Activated B cell treated with CpG ODN at 0.5 μM for 24 hours (primary cell): ENCODE results near the gene CTRB1. TPM values are rescaled to one million over a fixed set of nuclear protein-coding genes. Genes with fewer than 3 reads are reported as not detected.
"Not testable (repeated sequence)": the region's sequence is repeated elsewhere in the genome, so short reads cannot be mapped to it uniquely, and the experiment has no call there.

Source experiments
- ATAC-seq: fragments of 200-7000 bp; cut with Tn5 transposase; one replicate; pipeline ENCODE4 v1.10.0; 2021; ENCODE audit warnings: low read depth, mild to moderate bottlenecking, moderate library complexity
- CTCF ChIA-PET: fragments of 350-600 bp; sonication (Branson Sonifier 250); formaldehyde crosslinking; loops from one replicate; lab custom pipeline; 2021; ENCODE audit warnings: antibody characterized with exemption; lab: Charles Lee
- POLR2A ChIA-PET: fragments of 350-600 bp; sonication (Branson Sonifier 250); formaldehyde crosslinking; loops from one replicate; lab custom pipeline; 2021; ENCODE audit warnings: antibody characterized with exemption; lab: Charles Lee
- DNase-seq: peaks from one replicate; pipeline ENCODE4 v3.0.0; 2022
- H3K27ac Mint-ChIP-seq: one replicate; pipeline ENCODE4 v1.8.0; 2020; ENCODE audit warnings: mixed read lengths
- H3K27me3 Mint-ChIP-seq: one replicate; pipeline ENCODE4 v1.8.0; 2021; ENCODE audit warnings: mixed read lengths
- H3K36me3 Mint-ChIP-seq: one replicate; pipeline ENCODE4 v1.8.0; 2021; ENCODE audit warnings: low read depth, mixed read lengths
- H3K4me1 Mint-ChIP-seq: one replicate; pipeline ENCODE4 v1.8.0; 2021; ENCODE audit warnings: mixed read lengths
- H3K4me3 Mint-ChIP-seq: one replicate; pipeline ENCODE4 v1.8.0; 2020; ENCODE audit warnings: mild to moderate bottlenecking, mixed read lengths
- H3K9me3 Mint-ChIP-seq: one replicate; pipeline ENCODE4 v1.8.0; 2020; ENCODE audit warnings: mixed read lengths
- intact Hi-C: fragments of 100-400 bp; cut with micrococcal nuclease; formaldehyde crosslinking; loops from one replicate; pipeline ENCODE4 v1.15.1; 2024
- total RNA-seq: library from RNA; stranded (reverse); gene quantifications from 2 replicates; pipeline ENCODE4 v1.2.3, GENCODE V29; 2022
- TF ChIP-seq, protein P1 (sequence below): fragments of 200-600 bp; IDR thresholded peaks from one replicate; pipeline ENCODE4 v1.8.0; 2022; ENCODE audit warnings: antibody characterized with exemption, mild to moderate bottlenecking

Gene CTRB1
- total RNA-seq, 1 donor from 2014 or later, result not detected

DNA sequence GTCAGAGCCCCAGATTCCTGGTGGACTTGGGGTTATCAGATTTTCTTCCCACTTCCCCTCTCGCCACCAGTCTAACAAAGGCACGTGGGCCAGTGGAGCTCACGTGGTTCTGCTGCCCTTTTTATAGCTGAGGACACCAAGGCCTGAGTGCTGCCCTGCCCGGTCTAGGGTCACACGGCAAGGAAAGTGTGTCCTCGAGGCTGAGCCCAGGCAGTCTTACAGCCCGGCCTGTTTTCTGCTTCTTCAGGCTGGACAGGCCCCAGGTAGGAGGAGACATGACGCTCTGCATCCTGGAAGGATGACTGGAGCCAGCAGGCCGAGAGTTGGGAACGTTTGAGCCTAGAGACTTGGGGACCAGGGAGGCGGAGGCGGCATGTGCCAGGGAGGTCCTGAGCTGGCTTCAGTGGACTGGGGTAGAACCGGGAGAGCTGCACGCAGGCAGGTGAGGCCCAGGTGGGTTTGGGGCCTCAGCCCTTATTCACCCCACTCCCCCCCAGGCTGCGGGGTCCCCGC, 3.5 kb downstream of the CTRB1 start:
- Mint-ChIP-seq H3K4me1 (peaks cover 11% of the 10 kb centered on the region), H3K27ac (no peak overlapping the region), H3K9me3 (no peaks in the 10 kb centered on the region), H3K36me3 (no peaks in the 10 kb centered on the region), H3K27me3 (peaks cover 17% of the 10 kb centered on the region), H3K4me3 (no peak overlapping the region)
- no peak for DNase-seq
- TF ChIP-seq, protein P1, sequence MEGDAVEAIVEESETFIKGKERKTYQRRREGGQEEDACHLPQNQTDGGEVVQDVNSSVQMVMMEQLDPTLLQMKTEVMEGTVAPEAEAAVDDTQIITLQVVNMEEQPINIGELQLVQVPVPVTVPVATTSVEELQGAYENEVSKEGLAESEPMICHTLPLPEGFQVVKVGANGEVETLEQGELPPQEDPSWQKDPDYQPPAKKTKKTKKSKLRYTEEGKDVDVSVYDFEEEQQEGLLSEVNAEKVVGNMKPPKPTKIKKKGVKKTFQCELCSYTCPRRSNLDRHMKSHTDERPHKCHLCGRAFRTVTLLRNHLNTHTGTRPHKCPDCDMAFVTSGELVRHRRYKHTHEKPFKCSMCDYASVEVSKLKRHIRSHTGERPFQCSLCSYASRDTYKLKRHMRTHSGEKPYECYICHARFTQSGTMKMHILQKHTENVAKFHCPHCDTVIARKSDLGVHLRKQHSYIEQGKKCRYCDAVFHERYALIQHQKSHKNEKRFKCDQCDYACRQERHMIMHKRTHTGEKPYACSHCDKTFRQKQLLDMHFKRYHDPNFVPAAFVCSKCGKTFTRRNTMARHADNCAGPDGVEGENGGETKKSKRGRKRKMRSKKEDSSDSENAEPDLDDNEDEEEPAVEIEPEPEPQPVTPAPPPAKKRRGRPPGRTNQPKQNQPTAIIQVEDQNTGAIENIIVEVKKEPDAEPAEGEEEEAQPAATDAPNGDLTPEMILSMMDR, result no peak
- no peak for ATAC-seq
- ChIA-PET POLR2A (interaction anchor here (0.7 kb wide), 1 partner anchor 124 kb away, joined by 3 read pairs; no protein-coding TSS in a partner anchor), CTCF (interaction anchor here (3.3 kb wide), 1 partner anchor 23 kb away, joined by 16 read pairs; no protein-coding TSS in a partner anchor)
- intact Hi-C loops, result no loop called here

DNA sequence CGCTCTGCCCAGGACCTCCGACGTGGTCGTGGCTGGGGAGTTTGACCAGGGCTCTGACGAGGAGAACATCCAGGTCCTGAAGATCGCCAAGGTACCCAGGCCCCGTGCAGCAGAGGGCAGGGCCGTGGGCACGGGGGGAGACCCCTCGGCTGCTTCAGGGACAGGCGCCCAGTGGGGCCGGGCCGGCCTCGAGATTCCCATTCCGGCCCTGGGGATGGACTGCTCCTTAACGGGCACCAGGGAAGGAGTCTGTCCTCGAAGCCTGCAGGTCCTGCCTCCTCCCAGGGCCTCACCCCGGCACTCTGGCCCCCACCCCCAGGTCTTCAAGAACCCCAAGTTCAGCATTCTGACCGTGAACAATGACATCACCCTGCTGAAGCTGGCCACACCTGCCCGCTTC, 4.3 kb downstream of the CTRB1 start:
- CTCF ChIA-PET, H3K4me3 Mint-ChIP-seq, intact Hi-C loops, H3K9me3 Mint-ChIP-seq, H3K27ac Mint-ChIP-seq, POLR2A ChIA-PET, H3K36me3 Mint-ChIP-seq, ATAC-seq, DNase-seq, H3K4me1 Mint-ChIP-seq: not testable (repeated sequence)
- peaks cover 25% of the 10 kb centered on the region for H3K27me3 Mint-ChIP-seq

DNA sequence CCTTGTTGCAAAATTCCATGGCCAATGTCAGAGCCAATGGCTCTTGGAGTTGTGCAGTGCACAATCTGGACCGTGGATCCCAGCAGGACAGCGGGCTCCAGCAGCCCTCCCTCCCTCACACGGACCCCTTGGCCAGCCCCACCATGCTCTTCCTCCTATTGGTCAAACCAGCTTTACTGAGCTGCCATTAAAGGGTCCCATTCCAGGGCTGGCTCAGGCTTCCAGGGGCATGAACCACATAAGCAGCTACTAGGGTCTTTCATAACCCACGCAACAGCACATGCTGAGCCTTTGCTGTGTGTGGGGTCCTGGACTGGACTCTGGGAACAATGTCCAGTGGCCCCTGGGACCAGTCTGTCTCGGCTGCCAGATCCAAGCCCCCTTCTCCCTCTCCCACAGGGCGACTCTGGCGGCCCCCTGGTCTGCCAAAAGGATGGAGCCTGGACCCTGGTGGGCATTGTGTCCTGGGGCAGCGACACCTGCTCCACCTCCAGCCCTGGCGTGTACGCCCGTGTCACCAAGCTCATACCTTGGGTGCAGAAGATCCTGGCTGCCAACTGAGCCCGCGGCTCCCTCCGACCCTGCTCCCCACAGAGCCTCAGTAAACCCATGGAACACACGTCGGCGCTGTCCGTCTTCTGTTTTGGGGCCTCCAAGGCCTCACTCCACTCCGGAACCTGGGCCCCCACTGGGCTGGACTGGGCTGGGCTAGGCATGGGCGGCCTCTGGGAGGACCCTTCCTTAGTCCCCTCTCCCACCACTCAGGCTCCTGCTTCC, 5.7 kb downstream of the CTRB1 start:
- TF ChIP-seq, protein P1, result no peak
- CTCF ChIA-PET, result interaction anchor here (1.2 kb wide), 1 partner anchor 15 kb away, joined by 3 read pairs; no protein-coding TSS in a partner anchor
- ATAC-seq, result no peak
- H3K4me3 Mint-ChIP-seq, result no peak overlapping the region
- no peak for DNase-seq
- no peak overlapping the region for H3K27ac Mint-ChIP-seq
- H3K36me3 Mint-ChIP-seq, result no peaks in the 10 kb centered on the region
- POLR2A ChIA-PET, result no interaction called here
- no peaks in the 10 kb centered on the region for H3K9me3 Mint-ChIP-seq
- intact Hi-C loops, result loop anchor here (2.0 kb wide), 1 partner anchor 18 kb away; the partner anchor contains the start of gene CTRB2
- H3K27me3 Mint-ChIP-seq, result peaks cover 33% of the 10 kb centered on the region
- peaks cover 5% of the 10 kb centered on the region for H3K4me1 Mint-ChIP-seq

DNA sequence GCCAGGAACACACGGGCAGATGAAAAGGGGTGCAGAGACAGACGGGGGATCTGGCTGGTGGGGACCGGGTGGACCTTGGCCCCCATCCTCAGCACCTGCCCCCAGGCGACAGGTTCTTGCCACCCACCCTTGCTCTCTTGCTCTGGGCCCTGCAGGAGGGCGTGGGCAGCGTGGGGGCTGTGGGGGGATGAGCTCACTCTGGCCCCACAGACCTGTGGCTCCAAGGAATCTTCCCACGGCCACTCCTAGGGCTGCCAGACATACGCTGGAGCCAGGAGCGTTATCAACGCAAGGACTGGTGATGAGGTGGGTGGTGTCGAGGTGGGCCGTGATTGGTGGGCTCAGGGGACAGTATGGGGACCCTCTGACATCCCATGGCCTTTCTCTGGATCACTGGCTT, 6.3 kb downstream of the CTRB1 start:
- intact Hi-C loops, result loop anchor here (2.0 kb wide), 1 partner anchor 18 kb away; the partner anchor contains the start of gene CTRB2
- Mint-ChIP-seq H3K36me3 (no peaks in the 10 kb centered on the region), H3K9me3 (no peaks in the 10 kb centered on the region), H3K4me3 (no peak overlapping the region), H3K27ac (no peak overlapping the region), H3K4me1 (no peaks in the 10 kb centered on the region), H3K27me3 (peaks cover 33% of the 10 kb centered on the region)
- DNase-seq (no peak), ATAC-seq (no peak)
- POLR2A ChIA-PET, result no interaction called here
- CTCF ChIA-PET, result interaction anchor here (1.2 kb wide), 1 partner anchor 16 kb away, joined by 3 read pairs; no protein-coding TSS in a partner anchor
- TF ChIP-seq, protein P1, result no peak

DNA sequence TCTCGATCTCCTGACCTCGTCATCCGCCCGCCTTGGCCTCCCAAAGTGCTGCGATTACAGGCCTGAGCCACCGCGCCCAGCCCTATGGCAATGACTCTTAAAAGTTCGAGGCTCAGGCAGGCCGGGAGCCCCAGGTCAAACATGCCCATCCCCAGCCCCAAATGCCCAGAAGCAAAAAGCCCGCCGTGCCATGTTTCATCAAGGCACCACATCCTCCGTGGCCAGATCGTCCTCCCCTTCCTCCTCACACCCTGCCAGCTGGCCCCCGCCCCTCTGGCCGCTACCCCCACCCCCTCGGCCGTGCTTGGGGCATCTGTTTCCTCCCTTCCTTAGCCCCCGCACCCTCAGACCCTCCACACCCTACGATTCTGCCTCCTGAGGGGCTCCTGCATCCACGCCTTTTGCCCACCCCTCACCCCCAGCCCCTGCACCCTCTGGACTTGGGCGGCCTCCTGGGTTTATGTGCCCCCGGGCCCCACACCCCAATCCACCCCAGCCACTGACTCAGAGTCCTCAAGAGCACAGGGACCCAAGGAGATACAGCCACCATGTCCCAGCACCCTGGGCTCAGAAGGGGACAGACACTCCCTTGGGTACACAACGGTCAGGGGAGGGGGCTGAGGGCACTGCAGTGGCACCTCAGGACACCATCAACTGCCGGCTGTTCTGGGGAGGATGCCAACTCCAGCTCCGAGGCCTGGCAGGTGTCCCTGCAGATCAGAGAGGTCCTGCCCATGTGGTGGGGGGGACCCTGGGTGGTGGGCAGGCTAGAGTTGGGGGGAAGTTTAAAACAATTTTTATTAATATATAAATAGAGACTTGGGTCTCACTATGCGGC, 7.1 kb downstream of the CTRB1 start:
- DNase-seq (no peak), ATAC-seq (no peak)
- TF ChIP-seq, protein P1, result no peak
- H3K4me1 Mint-ChIP-seq, result no peaks in the 10 kb centered on the region
- H3K36me3 Mint-ChIP-seq, result no peaks in the 10 kb centered on the region
- H3K27me3 Mint-ChIP-seq, result peaks cover 40% of the 10 kb centered on the region
- H3K4me3 Mint-ChIP-seq, result no peak overlapping the region
- H3K9me3 Mint-ChIP-seq, result no peaks in the 10 kb centered on the region
- no peak overlapping the region for H3K27ac Mint-ChIP-seq
- intact Hi-C loops, result loop anchor here (2.0 kb wide), 1 partner anchor 19 kb away; the partner anchor contains the start of gene CTRB2
- POLR2A ChIA-PET, result no interaction called here
- CTCF ChIA-PET, result interaction anchor here (1.2 kb wide), 1 partner anchor 16 kb away, joined by 3 read pairs; no protein-coding TSS in a partner anchor
